Measurements from ENCODE around the gene GOSR2.
A peak's percentile ranks its signal among the peaks of the same experiment; 100 is the strongest.

DNA sequence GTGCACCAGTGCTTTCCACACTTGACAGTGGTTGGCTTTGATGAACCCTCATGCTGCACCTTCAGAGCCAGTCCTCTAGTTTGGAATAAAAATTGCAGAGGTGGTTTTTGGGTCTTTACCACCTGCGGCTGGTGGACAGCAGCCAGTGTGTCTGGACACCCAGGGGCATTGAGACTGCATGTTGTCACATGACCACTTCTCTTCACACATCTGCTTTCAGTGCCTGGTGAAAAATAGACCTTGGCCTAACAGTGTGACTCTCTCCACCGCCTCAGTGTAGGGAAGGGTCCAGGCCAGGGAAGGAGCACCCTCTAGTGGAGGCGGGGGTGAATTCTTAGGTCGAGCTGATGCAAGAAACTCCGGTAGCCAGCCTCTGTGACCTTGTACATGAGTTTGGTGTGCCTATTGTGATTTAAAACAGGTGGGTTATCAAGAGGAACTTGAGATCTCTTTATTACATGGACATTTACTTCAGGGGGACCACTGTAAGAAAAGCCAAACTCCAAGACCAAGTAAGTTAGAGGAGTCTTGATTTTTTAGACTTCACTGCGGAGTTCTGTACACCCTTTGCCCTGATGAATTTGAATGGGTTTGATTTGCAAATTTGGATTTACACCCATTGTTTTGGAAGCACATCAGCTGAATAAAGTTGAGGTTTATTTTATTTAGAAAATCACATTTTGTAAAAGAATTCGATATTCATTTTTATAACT is 17.9 kb downstream of the GOSR2 start:
- TF ChIP-seq, protein P1, sequence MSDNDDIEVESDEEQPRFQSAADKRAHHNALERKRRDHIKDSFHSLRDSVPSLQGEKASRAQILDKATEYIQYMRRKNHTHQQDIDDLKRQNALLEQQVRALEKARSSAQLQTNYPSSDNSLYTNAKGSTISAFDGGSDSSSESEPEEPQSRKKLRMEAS (IDR thresholded peaks at IDR 0.05; ENCODE audit: insufficient read depth, insufficient read length), result no peak
- TF ChIP-seq, protein P2, sequence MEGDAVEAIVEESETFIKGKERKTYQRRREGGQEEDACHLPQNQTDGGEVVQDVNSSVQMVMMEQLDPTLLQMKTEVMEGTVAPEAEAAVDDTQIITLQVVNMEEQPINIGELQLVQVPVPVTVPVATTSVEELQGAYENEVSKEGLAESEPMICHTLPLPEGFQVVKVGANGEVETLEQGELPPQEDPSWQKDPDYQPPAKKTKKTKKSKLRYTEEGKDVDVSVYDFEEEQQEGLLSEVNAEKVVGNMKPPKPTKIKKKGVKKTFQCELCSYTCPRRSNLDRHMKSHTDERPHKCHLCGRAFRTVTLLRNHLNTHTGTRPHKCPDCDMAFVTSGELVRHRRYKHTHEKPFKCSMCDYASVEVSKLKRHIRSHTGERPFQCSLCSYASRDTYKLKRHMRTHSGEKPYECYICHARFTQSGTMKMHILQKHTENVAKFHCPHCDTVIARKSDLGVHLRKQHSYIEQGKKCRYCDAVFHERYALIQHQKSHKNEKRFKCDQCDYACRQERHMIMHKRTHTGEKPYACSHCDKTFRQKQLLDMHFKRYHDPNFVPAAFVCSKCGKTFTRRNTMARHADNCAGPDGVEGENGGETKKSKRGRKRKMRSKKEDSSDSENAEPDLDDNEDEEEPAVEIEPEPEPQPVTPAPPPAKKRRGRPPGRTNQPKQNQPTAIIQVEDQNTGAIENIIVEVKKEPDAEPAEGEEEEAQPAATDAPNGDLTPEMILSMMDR (IDR thresholded peaks at IDR 0.05; ENCODE audit: extremely low read depth in 1 of 2, insufficient read depth in 1 of 2, low read depth in 1 of 2, low read length in 2 of 2), result peak; percentile 90 to 95
- no peak for TF ChIP-seq EZH2 (IDR thresholded peaks at IDR 0.05; ENCODE audit: borderline replicate concordance, low read depth, low read length, severe bottlenecking)
- TF ChIP-seq JUN (IDR thresholded peaks at IDR 0.05; ENCODE audit: borderline replicate concordance, insufficient read depth, insufficient read length, low read depth), result no peak
- peak; percentile 40 for TF ChIP-seq POLR2A (IDR thresholded peaks at IDR 0.05; ENCODE audit: low read depth, low read length)
- no peak for TF ChIP-seq MYC (IDR thresholded peaks at IDR 0.05; ENCODE audit: low read depth, low read length)
